CD1c-positive myeloid dendritic cell (primary cell): ENCODE data around the gene TBC1D14.
"Not testable (repeated sequence)": the region's sequence is repeated elsewhere in the genome, so short reads cannot be mapped to it uniquely, and the experiment has no call there.

ENCODE experiments used
- DNase-seq: peaks from one replicate; pipeline ENCODE4 v3.0.0-alpha.2; 2016; ENCODE audit errors: extremely low spot score

Gene TBC1D14

DNA sequence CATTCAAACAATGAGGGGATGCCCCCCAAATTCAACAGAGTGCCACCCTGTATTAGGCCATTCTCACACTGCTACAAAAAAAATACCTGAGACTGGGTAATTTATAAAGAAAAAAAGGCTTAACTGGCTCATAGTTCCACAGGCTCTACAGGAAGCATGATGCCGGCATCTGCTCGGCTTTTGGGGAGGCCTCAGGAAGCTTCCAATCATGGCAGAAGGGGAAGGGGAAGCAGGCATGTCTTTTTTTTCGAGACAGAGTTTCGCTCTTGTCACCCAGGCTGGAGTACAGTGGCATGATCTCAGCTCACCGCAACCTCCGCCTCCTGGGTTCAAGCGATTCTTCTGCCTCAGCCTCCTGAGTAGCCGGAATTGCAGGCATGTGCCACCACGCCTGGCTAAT, 18.7 kb upstream of the TBC1D14 start:
- DNase-seq: not testable (repeated sequence)

DNA sequence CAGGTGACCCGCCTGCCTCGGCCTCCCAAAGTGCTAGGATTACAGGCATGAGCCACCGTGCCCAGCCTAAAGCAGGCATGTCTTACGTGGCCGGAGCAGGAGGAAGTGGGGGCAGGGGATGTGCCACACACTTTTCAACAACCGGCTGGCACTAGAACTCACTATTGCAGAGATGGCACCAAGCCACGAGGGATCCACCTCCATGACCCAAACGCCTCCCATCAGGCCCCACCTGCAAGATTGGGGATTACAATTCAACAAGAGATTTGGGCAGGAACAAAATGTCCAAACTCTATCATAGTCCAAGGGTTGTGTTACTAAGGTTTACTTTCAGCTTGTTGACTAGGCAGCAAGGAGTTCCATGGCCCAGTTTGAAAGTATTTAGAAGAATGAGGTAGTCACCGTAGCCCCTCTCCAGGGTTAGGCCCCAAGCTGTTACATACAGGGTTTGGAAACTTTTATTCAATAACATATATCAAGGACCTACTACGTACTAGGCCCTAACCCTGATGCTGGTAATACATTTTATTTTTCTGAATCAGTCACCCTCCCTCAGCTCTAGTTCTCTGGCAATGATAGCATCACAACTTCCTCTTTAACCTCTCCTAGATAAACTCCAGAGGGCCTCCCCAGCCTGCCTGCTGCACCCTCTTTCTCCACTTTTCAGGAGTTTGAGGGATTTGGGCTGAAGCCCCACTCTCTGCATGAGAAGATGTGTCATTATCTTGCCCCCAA, 18.0 kb upstream of the TBC1D14 start:
- DNase-seq: peak; percentile 45

DNA sequence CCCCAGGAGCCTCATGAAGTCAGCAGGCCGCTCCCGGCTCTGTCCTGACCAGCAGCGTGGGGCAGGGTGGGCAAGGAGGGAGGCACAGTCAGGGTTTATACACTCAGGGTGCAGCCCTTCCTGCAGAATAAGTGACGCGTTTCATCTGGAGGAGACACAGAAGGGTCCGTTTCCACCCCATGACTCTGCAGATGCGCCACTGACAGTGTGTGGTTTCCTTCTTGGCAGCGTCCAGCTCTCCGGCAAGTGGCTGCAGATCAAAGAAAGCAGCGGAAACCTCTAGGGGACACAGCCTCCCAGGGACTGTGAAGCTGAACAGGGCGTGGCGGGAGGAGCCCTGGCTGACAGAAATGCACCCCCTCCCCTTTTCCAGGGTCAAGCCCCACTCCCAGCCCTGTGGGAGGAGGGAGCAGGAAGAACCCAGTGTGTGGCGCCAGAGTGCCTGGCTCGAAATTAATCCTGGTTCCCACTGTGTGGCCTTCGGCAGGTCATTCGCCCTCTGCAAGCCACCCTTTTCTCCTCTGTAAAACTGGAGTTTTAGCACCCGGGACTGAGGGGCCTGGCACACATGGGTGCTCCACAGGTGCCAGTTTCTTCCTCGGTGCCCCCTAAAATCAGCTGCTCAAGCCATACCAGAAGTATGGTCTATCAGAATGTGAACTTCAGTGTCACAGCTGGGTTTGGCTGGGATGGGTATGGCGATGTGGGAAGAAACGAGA, 17.3 kb upstream of the TBC1D14 start:
- peak; percentile 51 for DNase-seq

DNA sequence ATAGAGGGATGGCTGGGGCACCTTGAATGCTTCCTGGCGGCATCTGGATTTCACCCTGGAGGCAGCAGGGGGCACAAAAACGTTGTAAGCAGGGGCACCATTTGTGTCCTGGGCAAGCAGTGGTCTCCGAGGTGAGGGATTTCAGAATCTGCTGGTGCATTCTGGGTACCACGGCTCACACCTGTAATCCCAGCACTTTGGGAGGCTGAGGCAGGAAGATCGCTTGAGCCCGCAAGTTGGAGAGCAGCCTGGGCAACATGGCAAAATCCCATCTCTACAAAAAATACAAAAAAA, 16.8 kb upstream of the TBC1D14 start:
- DNase-seq: no peak

DNA sequence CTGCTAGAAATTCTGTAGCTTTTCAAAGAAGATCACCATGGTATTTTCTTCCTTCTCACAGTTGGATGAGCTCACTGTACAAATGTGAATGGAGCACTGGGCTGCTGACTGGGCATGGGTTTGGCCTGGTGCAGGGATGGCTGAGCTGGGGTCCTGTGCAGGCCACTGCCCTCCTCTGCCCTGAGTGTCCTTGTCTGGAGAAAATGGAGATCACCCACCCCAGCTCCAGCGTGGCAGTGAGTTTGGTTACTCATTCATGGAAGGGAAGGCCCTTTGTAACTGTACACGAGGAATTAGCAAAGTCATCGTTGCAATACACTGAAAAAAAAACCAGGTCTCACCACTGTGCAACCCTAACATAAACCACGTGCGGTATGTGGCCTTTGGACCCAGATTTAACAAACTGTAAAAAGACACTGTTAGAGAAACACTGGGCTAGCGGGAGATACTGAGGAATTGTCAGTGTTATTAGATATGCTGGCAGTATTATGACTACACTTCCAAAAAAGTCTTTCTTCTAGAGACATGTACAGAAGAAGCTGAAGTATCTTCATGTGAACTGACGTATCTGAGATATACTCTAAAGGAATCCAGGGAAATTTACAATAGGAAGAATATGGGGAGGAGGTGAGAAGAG, 16.1 kb upstream of the TBC1D14 start:
- peak; percentile 61 for DNase-seq

DNA sequence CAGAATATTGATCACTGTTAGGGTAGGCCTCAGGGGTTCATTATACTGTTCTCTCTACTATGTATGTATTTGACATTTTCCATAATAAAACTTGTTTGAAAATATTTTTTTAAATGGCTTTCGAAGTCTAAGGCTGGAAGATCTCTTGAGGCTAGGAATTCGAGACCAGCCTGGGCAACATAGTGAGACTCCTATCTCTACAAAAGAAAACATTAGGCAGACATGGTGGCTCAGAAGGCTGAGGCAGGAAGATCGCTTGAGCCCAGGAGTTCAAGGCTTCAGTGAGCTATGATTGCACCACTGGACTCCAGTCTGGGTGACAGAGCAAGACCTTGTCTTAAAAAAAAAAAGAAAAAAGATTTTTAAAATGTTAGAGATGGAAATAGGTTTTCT, 15.5 kb upstream of the TBC1D14 start:
- no peak for DNase-seq

DNA sequence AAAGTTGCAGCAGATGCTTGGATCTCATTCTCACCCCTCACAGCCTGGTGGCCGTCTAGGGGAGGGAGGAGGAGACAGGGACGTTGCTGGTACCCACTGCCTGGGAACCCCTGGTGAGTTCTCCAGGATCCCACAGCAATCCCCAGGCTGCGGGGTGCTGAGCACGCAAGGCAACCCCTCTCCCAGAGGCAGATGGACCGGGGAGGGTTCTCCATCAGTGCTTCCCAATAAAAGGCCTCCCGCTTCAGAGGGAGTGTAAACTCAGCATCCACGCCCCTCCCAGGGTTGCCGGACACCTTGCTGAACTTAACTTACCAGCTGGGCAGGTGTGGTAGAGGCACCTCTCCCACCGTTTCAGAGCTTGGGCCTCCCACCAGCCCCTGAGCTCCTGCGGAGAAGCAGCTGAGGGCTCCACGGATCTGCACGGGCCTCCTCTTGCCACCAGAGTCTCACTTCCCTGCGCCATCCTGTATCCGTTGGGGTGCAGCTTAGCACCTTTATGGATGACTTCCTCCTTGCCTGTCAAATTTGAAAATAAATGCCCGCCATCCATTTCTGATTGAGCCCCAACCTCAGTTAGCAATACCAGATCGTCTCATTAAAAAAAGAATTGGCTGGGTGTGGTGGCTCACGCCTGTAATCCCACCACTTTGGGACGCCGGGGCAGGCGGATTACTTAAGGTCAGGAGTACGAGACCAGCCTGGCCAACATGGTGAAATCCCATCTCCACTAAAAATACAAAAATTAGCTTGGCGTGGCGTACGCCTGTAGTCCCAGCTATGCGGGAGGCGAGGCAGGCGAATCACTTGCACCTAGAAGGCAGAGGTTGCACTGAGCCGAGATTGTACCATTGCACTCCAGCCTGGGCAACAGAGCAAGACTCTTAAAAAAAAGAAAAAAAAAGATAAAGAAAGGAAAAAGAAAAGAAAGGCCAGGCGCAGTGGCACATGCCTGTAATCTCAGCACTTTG, 14.8 kb upstream of the TBC1D14 start:
- no peak for DNase-seq

DNA sequence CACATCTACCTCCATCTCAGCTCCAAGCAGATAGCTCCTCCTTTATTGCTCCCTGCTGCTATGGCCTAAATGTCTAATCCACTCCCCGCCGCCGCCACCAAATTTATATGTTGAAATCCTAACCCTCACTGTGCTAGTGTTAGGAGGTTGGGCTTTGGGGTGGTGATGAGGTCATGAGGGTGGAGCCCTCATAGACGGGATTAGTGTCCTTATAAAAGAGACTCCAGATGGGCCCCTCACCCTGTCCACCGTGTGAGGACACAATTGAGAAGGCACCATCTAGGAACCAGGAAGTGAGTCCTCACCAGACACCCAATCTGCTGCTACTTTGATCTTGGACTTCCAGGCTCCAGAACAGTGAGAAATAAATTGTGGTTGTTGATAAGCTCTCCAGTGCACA, 13.6 kb upstream of the TBC1D14 start:
- no peak for DNase-seq

DNA sequence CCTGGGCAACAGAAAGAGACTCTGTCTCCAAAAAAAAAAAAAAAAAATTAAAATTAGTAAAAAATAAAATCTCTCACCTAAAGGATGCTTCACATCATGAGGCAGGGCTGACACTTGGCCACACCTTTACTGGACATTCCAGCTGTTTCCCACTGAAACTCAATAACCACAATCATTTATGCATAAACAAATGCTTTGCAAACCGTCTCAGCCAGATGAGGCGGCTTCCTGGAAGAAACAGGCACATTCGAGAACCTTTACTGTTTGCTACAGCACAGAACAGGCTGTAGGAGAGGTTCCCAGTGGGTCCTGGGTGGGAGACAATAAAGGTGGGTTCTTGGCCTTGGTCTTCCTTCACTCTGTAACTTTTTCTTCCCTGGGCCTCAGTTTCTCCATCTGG, 10.9 kb upstream of the TBC1D14 start:
- no peak for DNase-seq

DNA sequence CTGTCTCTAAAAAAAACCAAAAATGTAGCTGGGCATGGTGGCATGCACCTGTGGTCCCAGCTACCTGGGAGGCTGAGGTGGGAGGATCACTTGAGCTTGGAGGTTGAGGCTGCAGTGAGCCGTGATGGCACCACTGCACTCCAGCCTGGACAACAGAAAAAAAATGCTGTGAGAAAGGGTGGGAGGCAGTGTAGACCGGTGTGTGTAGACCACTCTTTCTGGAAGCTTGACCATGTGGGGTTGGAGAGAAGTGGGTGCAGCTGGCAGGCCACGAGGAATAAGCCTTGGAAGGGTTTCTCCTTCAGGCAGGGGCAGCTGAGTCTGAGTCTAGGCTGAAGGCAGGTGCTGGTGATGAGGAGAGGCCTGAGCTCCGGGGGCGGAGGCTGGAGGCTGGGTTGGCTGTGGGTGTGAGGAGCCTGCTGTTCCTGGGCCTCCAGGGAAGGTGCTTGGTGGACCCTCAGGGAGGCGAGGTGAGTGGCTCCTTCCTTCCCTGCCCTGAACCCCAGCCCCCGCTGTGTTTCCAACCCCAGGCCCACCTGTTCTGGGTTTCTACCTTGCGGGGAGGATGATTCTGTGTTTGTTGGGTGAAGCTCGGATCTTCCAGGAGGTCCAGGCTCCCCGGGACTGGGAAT, 9.3 kb upstream of the TBC1D14 start:
- DNase-seq: no peak

DNA sequence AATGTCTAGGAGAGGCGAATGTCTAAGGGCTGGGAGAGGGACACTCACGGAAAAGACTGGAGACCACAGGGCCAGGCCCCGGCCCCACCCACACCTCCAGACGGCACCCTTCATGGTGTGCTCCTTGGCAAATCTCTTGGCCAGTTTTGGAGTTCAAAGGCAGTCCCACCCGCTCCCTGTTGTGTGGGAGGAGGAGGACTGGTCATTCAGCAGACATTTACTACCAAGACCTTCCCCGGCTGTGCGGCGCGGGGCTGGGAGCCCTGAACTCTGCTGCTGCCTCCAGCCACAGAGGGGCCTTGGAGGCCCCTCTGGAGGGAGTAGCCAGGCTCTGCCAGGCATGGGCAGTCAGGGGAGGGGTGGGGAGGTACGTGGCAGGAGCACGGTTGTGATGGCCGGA, 8.7 kb upstream of the TBC1D14 start:
- no peak for DNase-seq

DNA sequence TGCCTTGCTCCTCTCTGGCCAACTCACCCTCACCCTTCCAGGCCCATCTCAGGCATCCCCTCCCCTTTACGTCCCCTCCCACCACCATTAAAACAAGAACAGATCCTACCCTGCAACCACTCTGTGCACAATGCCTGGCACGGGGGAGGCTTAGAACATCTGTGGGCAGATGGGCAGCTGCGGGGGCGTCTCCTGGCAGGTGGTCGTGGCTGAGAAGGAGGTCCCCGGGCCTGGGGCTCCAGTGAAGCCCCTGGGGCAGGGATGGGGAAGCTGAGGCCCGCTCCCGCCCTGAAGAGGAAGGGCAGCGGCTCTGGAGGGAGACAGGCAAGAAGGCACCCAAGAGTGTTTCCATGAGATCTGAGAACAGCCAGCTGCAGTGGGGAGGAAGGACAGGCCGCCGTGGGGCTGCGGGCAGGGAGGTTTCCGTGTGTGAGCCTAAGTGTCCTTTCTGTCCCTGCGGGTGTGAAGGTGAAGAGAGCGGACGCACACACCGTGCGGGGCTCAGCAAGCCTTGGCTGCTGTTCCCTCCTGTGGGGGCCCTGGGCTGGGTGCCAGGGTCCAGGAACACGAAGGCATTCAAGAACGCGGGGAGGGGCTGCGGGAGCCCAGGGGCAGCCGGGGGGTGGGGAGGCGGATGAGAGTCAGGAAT, 7.8 kb upstream of the TBC1D14 start:
- no peak for DNase-seq

DNA sequence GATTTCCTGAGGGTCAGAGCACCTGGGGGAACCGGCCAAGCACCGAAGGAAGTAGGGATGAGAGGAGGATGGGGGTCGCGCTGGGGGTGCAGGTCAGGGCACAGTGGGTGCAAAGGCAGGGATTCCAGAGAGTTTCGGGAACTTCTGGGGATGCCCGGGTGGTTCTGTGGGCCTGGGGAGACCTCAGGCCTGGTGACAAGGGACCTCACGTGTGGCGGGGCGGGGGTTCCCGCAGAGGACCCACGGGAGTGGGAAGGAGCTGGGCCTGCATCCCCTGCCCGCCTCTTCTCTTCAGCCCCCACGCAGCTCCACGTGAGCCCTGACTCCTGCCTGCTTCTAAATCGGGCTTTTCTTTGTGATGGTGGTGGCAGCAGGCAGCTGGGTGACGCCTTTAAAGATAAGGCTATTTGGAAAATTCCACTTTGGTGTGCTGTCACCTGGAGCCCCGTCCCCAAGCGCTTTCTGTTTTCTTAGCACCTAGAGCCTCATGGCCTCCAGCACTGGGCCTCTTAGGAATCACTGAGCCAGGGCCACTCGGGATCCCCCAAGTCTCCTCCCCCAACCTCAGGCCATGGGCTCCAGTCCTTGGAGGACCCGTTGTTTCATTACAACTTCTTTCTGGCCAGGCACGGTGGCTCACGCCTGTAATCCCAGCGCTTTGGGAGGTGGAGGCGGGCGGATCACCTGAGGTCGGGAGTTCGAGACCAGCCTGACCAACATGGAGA, 7.1 kb upstream of the TBC1D14 start:
- no peak for DNase-seq

DNA sequence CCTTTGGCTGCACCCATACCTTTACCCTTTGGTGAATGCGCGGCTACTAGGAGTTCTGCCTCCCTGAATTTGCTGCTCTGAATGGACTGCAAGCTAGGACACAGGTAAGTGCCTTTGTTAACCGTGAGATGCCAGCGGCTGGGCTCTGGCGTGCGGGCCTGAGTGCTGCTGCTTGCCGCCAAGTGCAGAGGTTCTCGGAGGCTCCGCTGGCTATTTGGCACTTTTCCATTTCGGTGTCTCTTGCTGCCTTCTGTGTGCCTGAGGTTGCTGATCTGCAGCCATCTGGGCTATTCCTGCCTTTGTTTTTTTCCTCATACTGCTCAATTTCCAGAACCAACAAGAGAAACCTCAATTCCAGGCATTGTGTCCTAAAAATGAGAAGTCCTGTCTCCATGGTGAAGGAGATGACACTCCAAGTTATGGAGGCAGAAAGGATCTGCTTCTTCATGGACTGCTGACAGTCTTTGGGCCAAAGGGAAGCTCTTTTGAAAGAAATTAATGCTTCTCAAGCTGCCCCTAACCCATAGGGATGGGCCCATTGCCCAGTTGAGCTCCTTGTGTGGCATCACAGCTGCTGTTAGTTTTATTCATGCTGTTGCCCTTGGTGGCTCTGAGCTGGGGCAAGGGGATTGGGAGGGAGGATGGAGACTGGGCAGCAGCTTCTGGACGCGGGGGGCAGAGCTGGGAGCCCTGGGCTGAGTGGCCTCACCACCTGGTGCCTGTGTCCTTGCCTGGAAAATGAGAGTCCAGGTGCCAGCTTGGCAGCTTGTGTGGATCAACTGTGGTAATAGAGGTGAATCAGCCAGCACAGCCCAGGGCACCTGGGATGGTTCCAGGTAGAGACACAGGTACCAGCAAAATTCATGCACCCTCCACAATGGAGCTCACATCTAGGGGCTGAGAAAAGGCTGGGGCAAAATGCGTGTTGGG, 3.8 kb upstream of the TBC1D14 start:
- no peak for DNase-seq

DNA sequence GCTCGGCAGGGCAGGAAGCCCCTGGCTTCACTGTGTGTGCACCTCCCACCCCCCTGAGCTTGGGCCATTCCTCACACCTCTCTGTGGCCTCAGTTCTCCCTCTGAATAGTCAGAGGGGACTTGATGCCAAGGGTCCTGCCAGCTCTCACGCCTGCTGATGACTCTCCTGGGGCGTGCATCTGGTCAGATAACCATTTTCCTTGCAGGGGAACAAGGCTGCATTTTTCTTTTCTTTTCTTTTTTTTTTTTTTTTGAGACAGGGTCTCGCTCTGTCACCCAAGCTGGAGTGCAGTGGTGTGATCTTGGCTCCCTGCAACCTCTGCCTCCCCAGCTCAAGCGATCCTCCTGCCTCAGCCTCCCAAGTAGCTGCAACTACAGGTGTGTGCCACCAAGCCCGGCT, 3.1 kb upstream of the TBC1D14 start:
- DNase-seq: not testable (repeated sequence)

DNA sequence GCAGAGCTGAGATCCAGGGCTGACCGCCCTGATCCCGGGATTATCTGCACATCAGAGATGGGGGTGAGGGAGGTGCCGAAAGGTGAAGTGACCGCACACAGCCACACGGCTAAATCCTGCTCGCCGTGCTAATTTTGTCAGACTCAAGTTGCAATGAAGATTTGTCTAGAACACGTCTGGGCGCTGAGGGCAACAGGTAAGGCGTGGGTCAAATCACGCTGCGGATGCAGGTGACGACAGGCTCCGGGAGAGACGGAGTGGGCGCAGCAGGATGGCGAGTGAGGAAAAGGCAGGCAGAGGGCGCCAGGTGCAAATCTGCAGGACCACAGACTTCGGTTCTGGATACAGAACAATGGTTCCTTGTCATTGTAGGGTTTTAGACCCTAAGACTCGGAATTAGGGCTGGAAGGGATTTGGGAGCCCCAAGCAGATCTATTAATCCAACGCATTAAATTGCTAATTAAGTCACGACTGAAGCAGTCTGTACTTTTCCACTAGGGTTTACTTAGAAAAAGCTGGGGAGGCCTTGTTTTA, 1.9 kb upstream of the TBC1D14 start:
- no peak for DNase-seq

DNA sequence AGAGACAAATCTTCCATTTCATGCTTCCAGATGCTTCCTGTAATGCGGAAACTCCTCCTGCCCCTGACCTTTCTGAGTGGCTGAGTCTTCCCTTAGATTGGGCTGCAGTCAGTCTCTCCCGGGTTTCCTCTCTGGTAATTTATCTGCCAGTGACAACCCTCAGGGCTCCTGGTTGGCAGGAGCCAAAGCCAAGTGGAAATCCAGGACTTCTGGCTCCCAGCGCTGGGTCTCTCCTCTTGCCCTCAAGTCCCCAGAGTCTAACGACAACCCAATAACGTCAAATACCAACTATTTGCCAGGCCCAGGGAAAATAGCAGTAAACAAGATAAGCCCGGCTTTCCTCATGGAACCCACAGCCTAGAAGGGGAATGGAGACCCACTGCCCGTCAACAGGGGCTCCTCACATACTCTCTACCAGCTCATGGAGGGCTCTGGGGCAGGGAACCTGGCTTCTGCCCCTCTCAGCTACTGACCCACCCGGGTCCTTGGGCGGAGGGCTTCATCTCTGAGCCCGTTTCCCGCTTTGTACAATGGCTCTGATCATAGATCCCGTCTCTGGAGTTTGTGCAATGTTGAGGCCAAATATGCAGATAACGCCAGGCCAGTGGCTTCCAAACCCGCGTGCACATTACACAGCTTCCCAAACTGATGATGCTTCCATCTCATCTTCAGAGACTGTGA, 1.1 kb upstream of the TBC1D14 start:
- DNase-seq: peak; percentile 40

DNA sequence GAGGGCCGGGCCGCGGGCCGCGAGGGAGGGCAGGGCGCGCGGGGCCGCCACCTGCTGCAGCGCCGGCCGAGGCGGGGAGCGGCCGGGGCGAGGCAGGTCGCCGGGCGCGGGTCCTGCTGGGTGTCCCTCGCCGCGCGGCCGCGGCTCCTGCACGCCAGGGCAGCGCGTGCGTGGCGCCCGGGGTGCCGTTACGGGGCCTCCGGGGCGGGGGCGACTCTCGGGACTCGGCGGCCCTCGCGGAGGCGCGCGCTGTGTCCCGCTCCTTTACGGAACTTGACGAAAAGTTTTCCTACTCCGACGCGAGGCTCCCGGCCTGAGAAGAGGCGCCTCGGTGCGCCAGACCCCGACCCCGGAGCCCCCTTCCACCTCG, 329 bp downstream of the TBC1D14 start:
- peak; percentile 78 for DNase-seq
